ENCODE measurements around the gene CD7.

DNA sequence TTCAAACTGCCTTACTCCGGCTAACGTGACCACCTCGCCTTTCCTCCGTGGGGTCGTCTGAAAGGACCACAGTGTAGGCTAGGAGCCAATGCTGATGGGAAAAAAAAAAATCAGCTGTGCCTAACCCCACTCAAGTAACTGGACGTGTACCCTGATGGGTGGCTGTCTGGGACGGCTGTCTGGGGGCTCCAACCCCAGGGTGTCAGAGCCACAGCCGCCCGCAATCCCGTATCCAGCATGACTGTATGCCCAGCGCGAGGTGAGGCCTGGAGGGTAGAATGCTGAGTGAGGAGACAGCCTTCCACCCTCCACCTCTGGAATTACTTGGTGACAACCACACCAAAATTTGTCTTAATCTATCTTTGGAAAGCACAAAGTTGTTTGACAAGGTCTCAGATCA lies 46.8 kb downstream of the CD7 start:
- TF ChIP-seq, protein P1, sequence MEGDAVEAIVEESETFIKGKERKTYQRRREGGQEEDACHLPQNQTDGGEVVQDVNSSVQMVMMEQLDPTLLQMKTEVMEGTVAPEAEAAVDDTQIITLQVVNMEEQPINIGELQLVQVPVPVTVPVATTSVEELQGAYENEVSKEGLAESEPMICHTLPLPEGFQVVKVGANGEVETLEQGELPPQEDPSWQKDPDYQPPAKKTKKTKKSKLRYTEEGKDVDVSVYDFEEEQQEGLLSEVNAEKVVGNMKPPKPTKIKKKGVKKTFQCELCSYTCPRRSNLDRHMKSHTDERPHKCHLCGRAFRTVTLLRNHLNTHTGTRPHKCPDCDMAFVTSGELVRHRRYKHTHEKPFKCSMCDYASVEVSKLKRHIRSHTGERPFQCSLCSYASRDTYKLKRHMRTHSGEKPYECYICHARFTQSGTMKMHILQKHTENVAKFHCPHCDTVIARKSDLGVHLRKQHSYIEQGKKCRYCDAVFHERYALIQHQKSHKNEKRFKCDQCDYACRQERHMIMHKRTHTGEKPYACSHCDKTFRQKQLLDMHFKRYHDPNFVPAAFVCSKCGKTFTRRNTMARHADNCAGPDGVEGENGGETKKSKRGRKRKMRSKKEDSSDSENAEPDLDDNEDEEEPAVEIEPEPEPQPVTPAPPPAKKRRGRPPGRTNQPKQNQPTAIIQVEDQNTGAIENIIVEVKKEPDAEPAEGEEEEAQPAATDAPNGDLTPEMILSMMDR (conservative IDR thresholded peaks at IDR 0.05; ENCODE audit: low read length) = no peak
- TF ChIP-seq EZH2phosphoT487 (IDR thresholded peaks at IDR 0.05; ENCODE audit: borderline replicate concordance, low read depth, low read length) = no peak

Data from OCI-LY7 (cell line).